MV-4-11 (cell line): ENCODE results near the gene KNSTRN.

Experiments used
- DNase-seq: peaks from one replicate; lab custom pipeline; 2025; lab: John Stamatoyannopoulos, UW

KNSTRN gene

DNA sequence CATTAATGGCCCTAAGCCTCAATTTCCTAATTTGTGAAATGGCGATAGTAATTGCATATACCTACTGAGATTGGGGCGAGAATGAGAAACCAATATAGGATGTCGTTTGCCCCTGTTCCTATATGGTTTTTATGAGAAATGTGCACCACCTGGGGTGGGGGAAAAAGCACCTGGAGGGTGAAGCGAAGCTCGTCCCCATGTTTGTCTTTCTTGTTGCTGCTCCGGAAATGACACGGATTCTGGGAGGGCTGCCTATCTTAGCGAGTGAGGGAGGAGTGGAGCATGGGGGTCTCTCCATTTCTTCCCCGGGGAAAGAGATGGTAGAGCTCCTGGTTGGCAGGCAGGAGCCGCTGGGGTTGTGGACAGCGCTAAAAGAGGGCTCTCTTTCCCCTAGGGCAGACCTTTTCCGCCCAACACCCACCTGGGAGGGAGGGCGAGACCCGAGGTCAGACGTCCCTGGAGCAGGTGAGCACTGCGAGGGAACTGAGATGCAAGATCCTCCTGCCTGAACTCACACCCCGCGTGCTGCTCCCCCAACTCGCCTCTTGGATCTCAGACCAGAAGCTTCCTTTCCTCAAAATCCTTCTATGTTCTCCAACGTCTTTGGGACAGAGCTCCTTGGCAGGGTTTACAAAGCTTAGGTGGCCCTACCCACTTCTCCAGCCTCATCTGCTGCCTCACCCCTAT lies 52.6 kb downstream of the KNSTRN start:
- no peak for DNase-seq

DNA sequence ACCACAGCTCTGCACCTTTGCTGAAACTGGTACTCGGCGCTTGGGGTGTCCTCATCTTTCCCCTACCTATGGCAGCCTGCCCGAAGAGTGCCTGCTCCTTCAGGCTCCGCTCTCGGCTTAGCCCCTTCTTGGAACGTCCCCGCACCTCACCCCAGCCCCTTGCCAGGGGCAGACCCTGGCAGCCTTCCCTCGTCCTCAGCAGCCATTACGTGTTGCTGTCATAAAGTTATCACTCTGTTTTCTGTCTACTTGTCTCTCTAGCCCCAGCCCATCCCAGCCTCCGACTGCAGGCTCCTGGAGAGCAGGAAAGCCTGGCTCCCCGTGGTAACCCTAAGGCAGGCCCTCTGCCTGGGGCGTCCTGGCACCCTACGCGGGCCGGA lies 53.2 kb downstream of the KNSTRN start:
- no peak for DNase-seq

DNA sequence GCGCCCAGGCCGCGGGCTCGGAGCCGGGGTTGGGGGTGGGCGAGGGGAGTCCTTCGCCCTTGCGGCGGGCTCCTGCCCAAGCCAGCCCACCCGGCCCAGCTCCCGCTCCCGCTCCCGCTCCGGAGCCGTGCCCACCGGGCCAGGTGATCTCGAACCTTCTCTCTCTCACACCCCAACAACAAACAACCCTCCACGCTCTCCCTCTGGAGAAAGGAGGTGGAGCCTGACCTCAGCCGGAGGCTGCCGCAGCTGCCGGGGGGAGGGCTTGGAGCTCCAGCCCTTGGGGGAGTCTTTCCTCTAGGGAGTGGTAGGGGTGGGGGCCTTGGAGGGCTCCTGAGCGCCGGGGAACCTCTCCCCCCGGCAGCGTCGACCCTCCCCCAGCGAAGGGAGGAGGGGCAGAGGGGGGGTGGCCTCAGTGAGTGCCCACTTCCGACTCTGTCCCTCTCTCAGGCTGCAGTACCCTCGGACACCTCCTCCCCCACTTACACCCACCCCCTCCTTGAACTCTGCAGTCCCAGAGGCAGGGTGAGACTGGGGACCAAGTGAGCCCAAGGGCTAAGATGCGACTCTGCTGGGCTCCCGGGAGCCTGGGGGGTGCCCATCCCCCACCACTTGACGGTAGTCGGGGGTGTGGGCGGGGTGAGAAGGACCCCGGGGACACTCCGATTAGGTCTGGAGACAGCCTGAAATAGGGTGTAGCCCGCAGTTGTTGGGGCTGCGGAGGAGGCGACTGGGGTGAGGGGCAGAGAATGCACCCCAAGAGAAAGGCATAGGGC lies 53.8 kb downstream of the KNSTRN start:
- DNase-seq: no peak

DNA sequence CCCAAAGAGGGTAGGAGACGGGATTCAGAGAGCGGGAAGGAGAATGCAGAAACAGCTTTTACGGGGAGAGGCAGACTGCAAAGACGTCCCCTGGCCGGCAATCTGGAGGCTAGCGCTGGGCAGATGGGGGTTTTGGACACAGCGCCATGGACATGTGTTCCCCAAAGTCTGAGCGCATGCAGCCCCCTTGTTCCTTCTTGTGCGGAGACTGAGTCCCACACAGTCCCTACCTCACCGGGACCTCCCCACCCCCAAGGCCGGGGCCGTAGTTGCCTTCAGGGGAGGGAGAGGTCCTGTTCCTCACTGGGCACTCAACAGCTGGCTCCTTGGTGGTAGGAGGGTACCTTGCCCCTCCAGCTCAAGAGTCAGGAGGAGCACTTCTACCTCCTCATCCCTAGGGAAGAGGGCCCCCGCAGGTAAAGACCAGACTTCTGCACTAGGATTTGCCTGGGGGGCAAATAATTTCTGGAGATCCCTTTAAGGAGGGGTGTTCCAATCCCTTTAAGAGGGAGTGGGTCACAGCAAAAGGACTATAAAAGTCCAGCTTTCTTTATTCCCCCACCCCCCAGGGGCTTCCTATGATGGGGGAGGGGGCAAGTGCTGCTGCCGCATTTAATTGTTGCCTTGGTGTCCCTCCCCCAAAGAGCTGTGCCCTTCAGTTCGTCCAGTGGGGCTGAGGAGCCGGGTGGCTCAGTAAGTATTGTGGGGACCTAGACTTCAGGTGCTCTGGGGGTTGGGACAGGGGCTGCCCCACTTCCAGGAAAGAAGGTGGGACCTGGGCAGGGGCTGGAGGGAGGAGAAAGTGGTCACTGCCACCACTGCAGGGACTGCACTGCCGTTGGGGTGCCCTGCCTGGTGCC lies 54.6 kb downstream of the KNSTRN start:
- DNase-seq: no peak

DNA sequence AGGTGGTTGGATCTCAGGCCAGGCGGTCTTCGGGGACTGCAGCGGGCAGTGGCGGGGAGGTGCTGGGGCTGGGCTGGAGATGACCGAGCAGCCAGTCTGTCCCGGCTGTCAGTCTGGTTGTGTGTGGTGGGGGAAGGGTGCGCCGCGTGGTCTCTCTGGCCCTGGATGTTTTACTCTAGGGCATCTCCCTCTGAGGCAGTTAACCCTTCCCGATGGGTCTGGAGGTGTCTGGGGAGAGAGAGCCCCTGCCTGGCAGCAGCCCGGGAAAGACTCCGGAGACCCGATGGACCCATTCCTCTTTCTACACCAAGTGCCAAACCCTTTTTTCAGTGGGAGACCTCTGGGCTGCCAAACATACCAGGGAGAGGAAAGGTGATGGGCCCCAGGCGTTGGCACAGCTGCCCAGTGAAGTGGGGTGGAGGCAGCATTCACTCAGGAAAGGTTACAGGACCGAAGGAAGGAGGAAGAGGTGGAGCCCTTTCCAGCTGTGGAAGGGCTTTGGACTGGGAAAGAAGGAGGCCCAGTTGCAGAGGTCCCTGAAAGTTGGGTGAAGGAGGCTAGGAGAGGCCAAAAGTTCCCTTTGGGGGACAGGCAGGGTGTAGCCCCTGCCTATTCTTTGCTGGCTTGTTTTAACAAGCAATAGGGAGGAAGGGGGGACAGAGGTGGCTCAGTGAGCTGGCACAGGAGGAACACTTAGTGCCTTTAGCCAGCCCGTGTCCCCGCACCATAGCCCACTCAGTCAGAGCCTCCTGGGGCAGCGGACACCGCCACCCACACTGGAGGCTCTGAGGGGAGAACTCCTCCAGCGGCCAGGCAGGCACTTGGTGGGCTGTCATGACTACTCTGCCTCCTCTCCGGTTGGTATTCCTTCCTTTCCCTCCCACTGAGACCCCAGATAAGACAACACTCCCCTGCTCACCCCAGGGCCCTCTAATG lies 55.5 kb downstream of the KNSTRN start:
- DNase-seq: no peak

DNA sequence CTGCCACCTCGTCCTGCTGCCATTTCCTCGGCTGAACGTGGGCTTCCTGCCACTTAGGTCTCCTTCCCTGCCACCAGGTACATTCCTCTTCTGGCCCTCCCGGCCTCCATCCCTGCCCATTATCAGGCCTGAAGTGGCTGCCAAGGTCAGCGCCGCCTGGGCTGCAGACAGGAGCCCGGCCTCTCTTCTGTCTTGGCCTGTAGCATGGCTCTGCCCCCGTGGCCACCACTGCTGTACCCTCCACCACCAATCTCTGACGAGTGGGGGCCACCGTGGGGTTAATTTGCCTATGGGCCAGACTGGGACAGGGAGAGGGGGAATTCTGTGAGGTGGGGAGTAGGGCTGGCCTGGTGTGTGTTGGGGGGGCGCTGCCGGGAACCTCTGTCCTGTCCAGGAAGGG lies 56.2 kb downstream of the KNSTRN start:
- no peak for DNase-seq

DNA sequence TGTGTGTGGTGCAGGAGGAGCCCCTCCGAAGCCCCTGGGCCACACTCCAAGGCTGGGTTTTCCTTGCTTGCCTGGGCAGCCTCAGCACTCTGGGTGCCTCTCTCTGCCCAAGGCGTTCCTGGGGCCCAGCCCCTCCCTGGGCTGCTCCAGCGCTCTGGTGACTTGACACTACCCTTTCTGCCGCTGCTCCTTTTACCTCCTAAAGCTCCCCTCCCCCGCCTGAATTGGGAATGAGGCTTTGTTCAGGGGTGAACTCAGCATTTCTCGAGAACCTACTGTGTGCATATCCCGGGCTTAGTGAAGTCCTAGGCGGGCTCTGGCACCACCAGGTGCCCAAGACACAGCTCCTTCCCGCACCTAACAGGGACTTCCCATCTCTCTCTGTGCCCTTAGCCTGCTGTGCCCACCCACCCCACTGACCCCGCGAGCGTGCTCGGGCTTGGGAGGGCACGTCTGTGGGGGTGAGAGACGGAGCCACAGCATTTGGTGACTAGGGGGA lies 57.0 kb downstream of the KNSTRN start:
- DNase-seq: no peak

DNA sequence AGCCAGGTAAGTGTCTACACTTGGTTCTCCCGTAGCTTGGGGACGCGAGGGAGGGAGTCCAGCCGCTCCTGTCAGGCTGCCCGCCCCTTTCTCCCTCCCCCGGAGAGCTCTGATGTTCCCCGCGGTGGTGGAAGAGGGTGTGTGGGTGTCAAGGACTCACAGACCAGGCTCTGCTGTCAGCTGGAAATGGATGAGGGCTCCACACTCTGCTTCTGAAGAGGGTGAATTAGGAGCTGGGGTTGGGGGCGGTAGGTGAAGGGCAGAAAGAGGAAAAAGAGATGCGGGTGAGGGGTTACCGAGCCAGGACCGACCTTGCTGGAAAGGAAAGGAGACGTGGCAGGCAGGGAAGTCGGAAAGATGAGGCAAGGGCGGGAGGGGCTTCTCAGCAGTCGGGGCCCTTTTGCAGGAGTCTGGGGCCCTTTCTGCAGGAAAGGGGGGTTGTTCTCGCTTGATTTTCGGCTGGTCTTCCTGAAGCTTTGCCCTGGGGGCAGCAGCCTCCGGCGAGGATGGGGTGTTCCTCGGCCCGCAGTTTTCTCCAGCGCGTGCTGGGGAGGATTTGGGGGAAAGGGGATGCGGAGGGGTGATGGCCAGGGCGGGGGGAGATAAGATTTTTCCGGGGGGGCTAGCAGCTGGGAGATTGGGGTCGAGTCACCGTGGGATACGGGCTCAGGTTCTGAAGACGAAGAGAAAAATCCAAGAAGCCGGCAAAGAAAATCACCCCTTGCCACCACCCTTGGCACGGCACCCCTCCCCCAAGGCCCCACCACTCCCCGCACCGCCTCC lies 57.6 kb downstream of the KNSTRN start:
- peak; percentile 4 for DNase-seq

DNA sequence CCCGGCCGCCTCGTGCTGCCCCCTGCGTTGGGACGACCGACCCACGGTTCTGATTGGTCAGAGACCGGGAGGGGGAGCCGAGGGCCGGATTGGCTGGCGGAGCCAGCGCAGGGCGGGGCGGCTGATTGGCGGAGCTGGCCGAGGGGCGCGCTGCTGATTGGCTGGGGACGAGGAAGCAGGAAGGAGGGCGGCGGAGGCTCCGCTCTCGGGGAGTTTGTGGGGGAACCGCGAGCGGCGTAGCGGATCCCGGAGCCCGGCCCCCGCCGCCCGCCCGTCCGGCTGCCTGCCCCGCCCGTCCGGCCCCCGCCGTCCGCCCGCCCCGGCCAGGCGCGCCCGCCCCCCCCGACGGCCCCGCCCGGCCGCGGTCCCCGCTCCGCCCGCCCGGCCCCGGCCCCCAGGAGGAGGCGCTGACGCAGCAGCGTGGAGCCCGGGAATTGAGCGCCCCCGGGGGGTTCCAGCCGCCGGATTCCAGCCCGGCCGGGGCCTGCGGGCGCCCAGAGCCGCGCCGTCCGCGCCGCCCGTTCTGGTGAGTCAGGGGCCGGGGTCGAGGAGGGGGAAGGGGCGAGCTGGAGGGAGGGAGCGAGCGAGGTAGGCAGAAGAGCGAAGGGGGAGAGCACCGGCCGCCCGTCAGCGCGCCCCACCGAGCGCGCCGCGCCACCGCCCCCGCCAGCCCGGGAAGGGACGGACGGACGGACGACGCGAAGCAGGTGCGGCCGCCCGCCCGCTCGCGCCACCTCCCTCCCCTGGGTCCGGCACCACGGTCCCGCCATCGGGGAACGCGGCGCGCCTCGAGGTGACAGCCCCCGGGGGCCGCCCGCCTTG lies 58.4 kb downstream of the KNSTRN start, which contains the start of gene BAHD1:
TSS of gene BAHD1 (plus strand) at position 211 of the 822 bp plus-strand sequence. CDS start 17,512 bp downstream, outside the sequence.
- peak; percentile 92 for DNase-seq

DNA sequence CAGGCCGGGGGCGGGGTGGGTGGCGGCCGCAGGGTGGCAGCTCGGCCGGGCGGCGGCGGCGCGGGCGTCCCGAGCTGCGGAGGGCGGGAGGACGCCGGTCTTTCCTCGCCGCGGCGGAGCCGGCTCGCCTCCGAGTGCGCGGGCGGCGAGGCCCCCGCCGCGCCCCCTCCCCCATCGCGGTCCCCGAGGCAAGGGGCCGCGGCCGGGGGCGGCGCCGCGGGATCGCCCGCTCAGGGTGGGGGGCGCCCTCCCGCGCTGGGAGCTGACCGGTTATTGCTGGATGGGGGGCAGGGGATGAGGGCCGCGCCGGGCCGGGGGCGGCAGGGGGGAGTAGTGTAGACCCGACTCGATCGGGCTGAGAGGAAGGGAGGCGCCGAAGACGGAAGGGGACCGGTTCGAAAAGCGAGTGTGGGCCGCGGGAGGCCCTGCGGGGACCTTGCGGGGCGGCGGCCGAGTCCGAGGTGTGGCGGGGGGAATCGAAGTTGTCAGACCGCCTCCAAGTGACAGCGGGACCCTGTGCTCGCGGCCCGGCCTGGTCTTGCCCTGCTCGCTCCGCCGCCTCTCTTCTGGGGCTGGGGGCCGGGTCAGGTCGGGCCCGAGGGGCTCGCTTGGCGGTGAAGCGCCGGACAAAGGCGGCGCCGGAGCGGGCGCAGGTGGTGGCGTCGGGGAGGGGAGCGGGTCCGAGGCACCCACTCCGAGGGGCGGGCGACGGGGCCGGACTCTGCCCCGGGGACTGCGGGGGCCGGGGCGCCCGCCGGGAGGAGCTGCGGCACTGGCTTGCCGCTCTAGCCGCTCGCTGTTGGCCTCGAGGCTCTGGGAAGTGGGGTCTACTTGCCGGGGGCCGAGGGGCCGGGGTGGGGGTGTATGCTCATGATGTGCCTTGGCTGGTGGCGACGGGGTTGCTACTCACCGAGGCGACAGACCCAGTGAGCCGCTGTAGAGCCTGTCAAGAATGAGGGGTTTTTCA lies 59.3 kb downstream of the KNSTRN start:
- no peak for DNase-seq

DNA sequence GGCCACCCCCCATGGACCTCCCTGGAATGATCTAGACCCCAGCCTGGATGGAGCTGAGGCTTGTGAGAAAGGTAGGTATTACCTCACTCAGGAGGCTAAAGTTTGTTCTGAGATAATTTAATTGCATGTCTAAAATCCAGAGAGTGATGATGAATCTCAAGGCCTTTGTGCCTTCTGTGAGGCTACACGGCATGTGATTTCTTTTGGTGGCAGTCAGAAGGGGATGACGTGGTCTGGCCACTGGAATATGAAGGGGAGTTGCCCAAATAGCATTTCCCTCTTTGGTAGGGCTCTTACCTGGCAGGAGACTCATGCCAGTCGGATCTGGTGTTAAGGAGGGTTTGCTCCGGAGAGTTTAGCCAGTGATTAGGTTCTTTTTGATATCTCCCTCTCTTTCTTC lies 60.7 kb downstream of the KNSTRN start:
- DNase-seq: no peak

DNA sequence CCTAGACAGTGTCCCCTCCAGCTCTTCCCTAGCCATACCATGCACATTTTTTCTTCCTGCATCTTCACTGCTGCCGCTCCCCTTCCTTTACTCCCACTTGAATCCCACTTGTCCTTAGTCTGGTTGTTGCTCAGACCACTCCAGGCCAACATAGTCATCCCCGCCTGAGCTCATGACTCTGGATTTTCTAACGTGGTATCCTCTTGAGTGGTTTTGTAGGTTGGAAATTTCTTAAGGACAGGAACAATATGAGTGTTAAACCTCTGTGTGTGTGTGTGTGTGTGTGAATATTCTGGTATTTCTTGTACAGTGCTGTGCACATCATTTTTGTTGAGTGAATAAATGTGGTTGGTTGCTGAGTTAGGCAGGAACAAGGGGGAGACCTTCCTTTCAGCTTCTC lies 61.3 kb downstream of the KNSTRN start:
- DNase-seq: no peak
